ENCODE data around the gene SH3RF3. TPM values are rescaled to one million over a fixed set of nuclear protein-coding genes. Genes with fewer than 3 reads are reported as not detected.

Gene SH3RF3
- total RNA-seq, 2 donors from 2014 or later: 1.3 to 5.6 TPM

GRCh38 chr2:109306190-109306589, 177.2 kb downstream of the SH3RF3 start:
- H3K9me3 ChIP-seq: no peaks in the 10 kb centered on the region

GRCh38 chr2:109311771-109312170, 182.8 kb downstream of the SH3RF3 start:
- H3K4me3 ChIP-seq: no peak overlapping the region
- TF ChIP-seq POLR2A (IDR thresholded peaks at IDR 0.05): no peak
- TF ChIP-seq CTCF (IDR thresholded peaks at IDR 0.05): no peak
- no peak overlapping the region for H3K27ac ChIP-seq
- H3K27me3 ChIP-seq: no peaks in the 10 kb centered on the region
- no peaks in the 10 kb centered on the region for H3K36me3 ChIP-seq (replicated peaks in 1 of 2; ENCODE audit: insufficient read depth in 1 of 2, low read depth in 2 of 2)
- 76 to 82% methylated on average over 5 of the region's 5 CpGs for WGBS, 2 donors
- no peaks in the 10 kb centered on the region for H3K4me1 ChIP-seq
- intact Hi-C loops (cut with DNase I): no loop called here
- DNase-seq: no peak
- no peaks in the 10 kb centered on the region for H3K9me3 ChIP-seq
- ATAC-seq: no peak

More at GRCh38 chr2:109306190-109306589, 177.2 kb downstream of the SH3RF3 start:
- intact Hi-C loops (cut with DNase I): no loop called here
- TF ChIP-seq POLR2A (IDR thresholded peaks at IDR 0.05): no peak
- TF ChIP-seq CTCF (IDR thresholded peaks at IDR 0.05): no peak
- 37 to 59% methylated on average over 5 to 10 of the region's 10 CpGs for WGBS, 2 donors
- DNase-seq (no peak), ATAC-seq (no peak)
- H3K27ac ChIP-seq: no peak overlapping the region
- no peaks in the 10 kb centered on the region for H3K27me3 ChIP-seq
- H3K4me3 ChIP-seq: no peak overlapping the region
- H3K36me3 ChIP-seq (replicated peaks in 1 of 2; ENCODE audit: insufficient read depth in 1 of 2, low read depth in 2 of 2): no peaks in the 10 kb centered on the region
- H3K4me1 ChIP-seq: no peaks in the 10 kb centered on the region

DNA sequence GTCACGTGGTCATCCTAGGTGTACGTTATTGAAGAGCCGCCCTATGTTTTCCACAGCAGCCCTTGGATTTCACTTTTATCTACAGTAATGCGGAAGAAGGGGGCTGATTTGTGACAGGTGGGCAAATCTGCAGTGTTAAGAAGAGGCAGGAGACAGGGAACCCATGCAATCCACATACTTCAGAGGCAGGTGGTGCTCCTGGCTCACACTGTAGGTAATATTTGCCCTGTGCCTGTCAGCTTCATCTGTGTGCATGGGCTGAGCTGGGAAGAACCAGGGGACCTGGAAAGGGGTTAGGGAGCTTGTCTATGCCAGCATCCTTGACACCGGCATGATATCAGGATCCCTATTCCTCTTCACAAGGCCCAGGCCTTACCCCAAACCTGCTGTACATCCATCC, 183.9 kb downstream of the SH3RF3 start:
- TF ChIP-seq POLR2A (IDR thresholded peaks at IDR 0.05) (no peak), CTCF (IDR thresholded peaks at IDR 0.05) (no peak)
- DNase-seq (no peak), ATAC-seq (no peak)
- no peak overlapping the region for H3K27ac ChIP-seq
- no peak overlapping the region for H3K4me3 ChIP-seq
- H3K9me3 ChIP-seq: no peaks in the 10 kb centered on the region
- H3K27me3 ChIP-seq: no peaks in the 10 kb centered on the region
- WGBS, 2 donors: 83 to 88% methylated on average over 4 to 5 of the region's 5 CpGs
- intact Hi-C loops (cut with DNase I): no loop called here
- H3K36me3 ChIP-seq (replicated peaks in 1 of 2; ENCODE audit: insufficient read depth in 1 of 2, low read depth in 2 of 2): no peaks in the 10 kb centered on the region
- no peaks in the 10 kb centered on the region for H3K4me1 ChIP-seq

GRCh38 chr2:109313343-109313742, 184.3 kb downstream of the SH3RF3 start:
- intact Hi-C loops (cut with DNase I): no loop called here
- no peaks in the 10 kb centered on the region for H3K27me3 ChIP-seq
- H3K4me1 ChIP-seq: no peaks in the 10 kb centered on the region
- TF ChIP-seq CTCF (IDR thresholded peaks at IDR 0.05) (no peak), POLR2A (IDR thresholded peaks at IDR 0.05) (no peak)
- H3K9me3 ChIP-seq: no peaks in the 10 kb centered on the region
- H3K27ac ChIP-seq: no peak overlapping the region
- no peak for ATAC-seq
- no peak for DNase-seq
- H3K4me3 ChIP-seq: no peak overlapping the region
- 80 to 95% methylated on average over 3 to 4 of the region's 4 CpGs for WGBS, 2 donors
- H3K36me3 ChIP-seq (replicated peaks in 1 of 2; ENCODE audit: insufficient read depth in 1 of 2, low read depth in 2 of 2): no peaks in the 10 kb centered on the region

GRCh38 chr2:109316091-109316490, 187.1 kb downstream of the SH3RF3 start:
- Histone ChIP-seq H3K4me1 (no peaks in the 10 kb centered on the region), H3K9me3 (no peaks in the 10 kb centered on the region), H3K4me3 (no peak overlapping the region), H3K36me3 (replicated peaks in 1 of 2; ENCODE audit: insufficient read depth in 1 of 2, low read depth in 2 of 2) (no peaks in the 10 kb centered on the region), H3K27me3 (no peaks in the 10 kb centered on the region), H3K27ac (no peak overlapping the region)
- DNase-seq (no peak), ATAC-seq (no peak)
- TF ChIP-seq CTCF (IDR thresholded peaks at IDR 0.05): no peak
- TF ChIP-seq POLR2A (IDR thresholded peaks at IDR 0.05): no peak
- 41 to 70% methylated on average over 2 of the region's 2 CpGs for WGBS, 2 donors
- intact Hi-C loops (cut with DNase I): no loop called here
